ENCODE results near the gene NT5C1B. TPM values are rescaled to one million over a fixed set of nuclear protein-coding genes. Genes with fewer than 3 reads are reported as not detected.

NT5C1B gene
- total RNA-seq, 1 donor from 2014 or later, result not detected

GRCh38 chr2:18602298-18602697 lies 12.9 kb upstream of the NT5C1B start:
- Mint-ChIP-seq H3K36me3 (ENCODE audit: low read depth) (no peaks in the 10 kb centered on the region), H3K4me1 (peaks cover 5% of the 10 kb centered on the region), H3K27me3 (no peaks in the 10 kb centered on the region), H3K9me3 (no peaks in the 10 kb centered on the region), H3K27ac (no peak overlapping the region), H3K4me3 (no peak overlapping the region)
- no peak for TF ChIP-seq CTCF (IDR thresholded peaks at IDR 0.05)
- ChIA-PET CTCF (interaction anchor here (1.1 kb wide), 1 partner anchor 82 kb away, joined by 3 read pairs; no protein-coding TSS in a partner anchor), POLR2A (no interaction called here)
- intact Hi-C loops (cut with micrococcal nuclease), result no loop called here
- no peak for DNase-seq
- no peak for ATAC-seq (ENCODE audit: low read depth)

GRCh38 chr2:18600255-18600613 lies 10.9 kb upstream of the NT5C1B start:
- Mint-ChIP-seq H3K27me3 (no peaks in the 10 kb centered on the region), H3K4me1 (peaks cover 4% of the 10 kb centered on the region), H3K4me3 (no peak overlapping the region), H3K36me3 (ENCODE audit: low read depth) (no peaks in the 10 kb centered on the region), H3K27ac (no peak overlapping the region), H3K9me3 (peaks cover 6% of the 10 kb centered on the region)
- ChIA-PET POLR2A (no interaction called here), CTCF (no interaction called here)
- TF ChIP-seq CTCF (IDR thresholded peaks at IDR 0.05), result no peak
- DNase-seq (no peak), ATAC-seq (ENCODE audit: low read depth) (no peak)
- intact Hi-C loops (cut with micrococcal nuclease), result no loop called here

- CTCF ChIA-PET, result no interaction called here
- DNase-seq, result no peak
- Mint-ChIP-seq H3K9me3 (peaks cover 6% of the 10 kb centered on the region), H3K4me3 (no peak overlapping the region), H3K36me3 (ENCODE audit: low read depth) (no peaks in the 10 kb centered on the region), H3K4me1 (peaks cover 4% of the 10 kb centered on the region), H3K27ac (no peak overlapping the region), H3K27me3 (no peaks in the 10 kb centered on the region)
- no peak for ATAC-seq (ENCODE audit: low read depth)
- no peak for TF ChIP-seq CTCF (IDR thresholded peaks at IDR 0.05)
- POLR2A ChIA-PET, result no interaction called here
- intact Hi-C loops (cut with micrococcal nuclease), result no loop called here
Measured at GRCh38 chr2:18599509-18600254, 10.3 kb upstream of the NT5C1B start.

- Mint-ChIP-seq H3K4me1 (peaks cover 4% of the 10 kb centered on the region), H3K27ac (no peak overlapping the region), H3K4me3 (no peak overlapping the region), H3K27me3 (no peaks in the 10 kb centered on the region), H3K36me3 (ENCODE audit: low read depth) (no peaks in the 10 kb centered on the region), H3K9me3 (peaks cover 6% of the 10 kb centered on the region)
- TF ChIP-seq CTCF (IDR thresholded peaks at IDR 0.05), result no peak
- intact Hi-C loops (cut with micrococcal nuclease), result no loop called here
- POLR2A ChIA-PET, result interaction anchor here (1.0 kb wide), 1 partner anchor 38 kb away, joined by 4 read pairs; the partner anchor contains the start of gene RDH14
- DNase-seq (no peak), ATAC-seq (ENCODE audit: low read depth) (no peak)
- CTCF ChIA-PET, result no interaction called here
Measured at GRCh38 chr2:18598848-18599484, 9.6 kb upstream of the NT5C1B start.

- H3K9me3 Mint-ChIP-seq, result peaks cover 6% of the 10 kb centered on the region
- intact Hi-C loops (cut with micrococcal nuclease), result no loop called here
- no peaks in the 10 kb centered on the region for H3K27me3 Mint-ChIP-seq
- H3K4me1 Mint-ChIP-seq, result peaks cover 4% of the 10 kb centered on the region
- no peak for TF ChIP-seq CTCF (IDR thresholded peaks at IDR 0.05)
- CTCF ChIA-PET, result no interaction called here
- ATAC-seq (ENCODE audit: low read depth) (no peak), DNase-seq (no peak)
- POLR2A ChIA-PET, result no interaction called here
- no peak overlapping the region for H3K27ac Mint-ChIP-seq
- no peak overlapping the region for H3K4me3 Mint-ChIP-seq
- H3K36me3 Mint-ChIP-seq (ENCODE audit: low read depth), result peaks cover 6% of the 10 kb centered on the region
Measured at GRCh38 chr2:18597618-18598017, 8.2 kb upstream of the NT5C1B start.

All from activated B cell treated with CpG ODN at 0.5 μM for 24 hours (primary cell).